Hindlimb muscle (tissue), 1 donor: ENCODE measurements around the gene NOL12. TPM values are rescaled to one million over a fixed set of nuclear protein-coding genes. Genes with fewer than 3 reads are reported as not detected.
A peak's percentile ranks its signal among the peaks of the same experiment; 100 is the strongest.

ENCODE experiments used
- DNase-seq: peaks from one replicate; pipeline ENCODE4 v3.0.0-alpha.2; 2013
- polyA plus RNA-seq: library from polyadenylated mRNA; unstranded; fragments of 120-200 nt; gene quantifications from one replicate; pipeline ENCODE4 v1.2.1, GENCODE V29; 2013; ENCODE audit not compliant: insufficient read length

NOL12 gene
- polyA plus RNA-seq, 1 donor: 15.8 TPM

- no peak for DNase-seq
Observed at GRCh38 chr22:37659897-37660708, 26.0 kb upstream of the NOL12 start.

- no peak for DNase-seq
Observed at GRCh38 chr22:37660709-37661045, 25.5 kb upstream of the NOL12 start.

GRCh38 chr22:37661160-37661924 lies 24.8 kb upstream of the NOL12 start:
- no peak for DNase-seq

- DNase-seq: no peak
Observed at GRCh38 chr22:37662039-37662438, 24.1 kb upstream of the NOL12 start.

GRCh38 chr22:37663521-37664140 lies 22.5 kb upstream of the NOL12 start:
- DNase-seq: peak; percentile 54

GRCh38 chr22:37664249-37665101 lies 21.7 kb upstream of the NOL12 start:
- DNase-seq: no peak

- DNase-seq: no peak
Observed at GRCh38 chr22:37665487-37665886, 20.7 kb upstream of the NOL12 start.

GRCh38 chr22:37669586-37669985 lies 16.6 kb upstream of the NOL12 start:
- DNase-seq: no peak

GRCh38 chr22:37672206-37672919 lies 13.8 kb upstream of the NOL12 start:
- no peak for DNase-seq

GRCh38 chr22:37672920-37673455 lies 13.2 kb upstream of the NOL12 start:
- no peak for DNase-seq

- DNase-seq: no peak
Observed at GRCh38 chr22:37674248-37674647, 11.9 kb upstream of the NOL12 start.

- DNase-seq: peak; percentile 97
Observed at GRCh38 chr22:37674951-37675929, 10.9 kb upstream of the NOL12 start, which contains the start of gene LGALS1. Gene LGALS1 (plus strand): TSS chr22:37675636. CDS start chr22:37675703, 67 bp downstream.

GRCh38 chr22:37675930-37676735 lies 10.0 kb upstream of the NOL12 start:
- DNase-seq: peak; percentile 54

GRCh38 chr22:37676736-37677492 lies 9.2 kb upstream of the NOL12 start:
- DNase-seq: peak; percentile 88

GRCh38 chr22:37677493-37677974 lies 8.6 kb upstream of the NOL12 start:
- DNase-seq: no peak

GRCh38 chr22:37678372-37678771 lies 7.8 kb upstream of the NOL12 start:
- DNase-seq: no peak

- DNase-seq: no peak
Observed at GRCh38 chr22:37679670-37680069, 6.5 kb upstream of the NOL12 start.

- DNase-seq: no peak
Observed at GRCh38 chr22:37680191-37680851, 5.8 kb upstream of the NOL12 start.
